Measurements from ENCODE around the gene EVI2A.
"Not testable (repeated sequence)": the region's sequence is repeated elsewhere in the genome, so short reads cannot be mapped to it uniquely, and the experiment has no call there.

Gene EVI2A

GRCh38 chr17:31328160-31328535 is 6.7 kb upstream of the EVI2A start:
- Histone ChIP-seq H3K9me3 (ENCODE audit: low read length) (no peaks in the 10 kb centered on the region), H3K36me3 (ENCODE audit: insufficient read depth, low read length) (peaks cover 17% of the 10 kb centered on the region), H3K27me3 (ENCODE audit: control insufficient read depth in 1 of 2, insufficient read depth in 2 of 2, low read length in 2 of 2) (no peaks in the 10 kb centered on the region), H3K4me3 (ENCODE audit: low read depth in 1 of 2, low read length in 2 of 2) (no peak overlapping the region), H3K4me1 (ENCODE audit: insufficient read depth, low read length) (no peaks in the 10 kb centered on the region), H3K27ac (ENCODE audit: low read depth, low read length) (no peak overlapping the region), H3K9ac (ENCODE audit: low read length) (no peak overlapping the region)

GRCh38 chr17:31327534-31328159 is 6.2 kb upstream of the EVI2A start:
- Histone ChIP-seq H3K9me3 (ENCODE audit: low read length) (no peaks in the 10 kb centered on the region), H3K9ac (ENCODE audit: low read length) (no peak overlapping the region), H3K4me1 (ENCODE audit: insufficient read depth, low read length) (no peaks in the 10 kb centered on the region), H3K27ac (ENCODE audit: low read depth, low read length) (no peak overlapping the region), H3K4me3 (ENCODE audit: low read depth in 1 of 2, low read length in 2 of 2) (no peak overlapping the region), H3K36me3 (ENCODE audit: insufficient read depth, low read length) (peaks cover 17% of the 10 kb centered on the region), H3K27me3 (ENCODE audit: control insufficient read depth in 1 of 2, insufficient read depth in 2 of 2, low read length in 2 of 2) (no peaks in the 10 kb centered on the region)

- Histone ChIP-seq H3K27ac (ENCODE audit: low read depth, low read length) (no peak overlapping the region), H3K4me1 (ENCODE audit: insufficient read depth, low read length) (peaks cover 3% of the 10 kb centered on the region), H3K4me3 (ENCODE audit: low read depth in 1 of 2, low read length in 2 of 2) (no peak overlapping the region), H3K9me3 (ENCODE audit: low read length) (no peaks in the 10 kb centered on the region), H3K9ac (ENCODE audit: low read length) (no peak overlapping the region), H3K27me3 (ENCODE audit: control insufficient read depth in 1 of 2, insufficient read depth in 2 of 2, low read length in 2 of 2) (no peaks in the 10 kb centered on the region), H3K36me3 (ENCODE audit: insufficient read depth, low read length) (peaks cover 17% of the 10 kb centered on the region)
Observed at GRCh38 chr17:31323551-31323950, 2.1 kb upstream of the EVI2A start.

- Histone ChIP-seq H3K27me3 (ENCODE audit: control insufficient read depth in 1 of 2, insufficient read depth in 2 of 2, low read length in 2 of 2) (no peaks in the 10 kb centered on the region), H3K4me3 (ENCODE audit: low read depth in 1 of 2, low read length in 2 of 2) (no peak overlapping the region), H3K27ac (ENCODE audit: low read depth, low read length) (no peak overlapping the region), H3K9me3 (ENCODE audit: low read length) (no peaks in the 10 kb centered on the region), H3K9ac (ENCODE audit: low read length) (no peak overlapping the region), H3K36me3 (ENCODE audit: insufficient read depth, low read length) (peaks cover 11% of the 10 kb centered on the region), H3K4me1 (ENCODE audit: insufficient read depth, low read length) (peaks cover 3% of the 10 kb centered on the region)
Observed at GRCh38 chr17:31321966-31322365, 544 bp upstream of the EVI2A start.

- H3K4me1 ChIP-seq (ENCODE audit: insufficient read depth, low read length) = peaks cover 3% of the 10 kb centered on the region
- H3K36me3 ChIP-seq (ENCODE audit: insufficient read depth, low read length) = peaks cover 2% of the 10 kb centered on the region
- no peak overlapping the region for H3K9ac ChIP-seq (ENCODE audit: low read length)
- no peak overlapping the region for H3K27ac ChIP-seq (ENCODE audit: low read depth, low read length)
- no peak overlapping the region for H3K4me3 ChIP-seq (ENCODE audit: low read depth in 1 of 2, low read length in 2 of 2)
- H3K27me3 ChIP-seq (ENCODE audit: control insufficient read depth in 1 of 2, insufficient read depth in 2 of 2, low read length in 2 of 2) = no peaks in the 10 kb centered on the region
- no peaks in the 10 kb centered on the region for H3K9me3 ChIP-seq (ENCODE audit: low read length)
Observed at GRCh38 chr17:31320791-31321190, 631 bp downstream of the EVI2A start.

GRCh38 chr17:31320241-31320640 is 1.2 kb downstream of the EVI2A start:
- H3K9me3 ChIP-seq (ENCODE audit: low read length) = no peaks in the 10 kb centered on the region
- no peak overlapping the region for H3K9ac ChIP-seq (ENCODE audit: low read length)
- H3K4me1 ChIP-seq (ENCODE audit: insufficient read depth, low read length) = peaks cover 3% of the 10 kb centered on the region
- no peaks in the 10 kb centered on the region for H3K36me3 ChIP-seq (ENCODE audit: insufficient read depth, low read length)
- H3K27ac ChIP-seq (ENCODE audit: low read depth, low read length) = no peak overlapping the region
- no peak overlapping the region for H3K4me3 ChIP-seq (ENCODE audit: low read depth in 1 of 2, low read length in 2 of 2)
- H3K27me3 ChIP-seq (ENCODE audit: control insufficient read depth in 1 of 2, insufficient read depth in 2 of 2, low read length in 2 of 2) = no peaks in the 10 kb centered on the region

- H3K9me3 ChIP-seq (ENCODE audit: low read length) = no peaks in the 10 kb centered on the region
- H3K27ac ChIP-seq (ENCODE audit: low read depth, low read length) = peak overlapping the region; percentile 47
- H3K27me3 ChIP-seq (ENCODE audit: control insufficient read depth in 1 of 2, insufficient read depth in 2 of 2, low read length in 2 of 2) = no peaks in the 10 kb centered on the region
- H3K4me1 ChIP-seq (ENCODE audit: insufficient read depth, low read length) = peaks cover 3% of the 10 kb centered on the region
- no peak overlapping the region for H3K4me3 ChIP-seq (ENCODE audit: low read depth in 1 of 2, low read length in 2 of 2)
- no peak overlapping the region for H3K9ac ChIP-seq (ENCODE audit: low read length)
- H3K36me3 ChIP-seq (ENCODE audit: insufficient read depth, low read length) = no peaks in the 10 kb centered on the region
Observed at GRCh38 chr17:31318851-31319661, 2.4 kb downstream of the EVI2A start.

GRCh38 chr17:31318298-31318801 is 3.1 kb downstream of the EVI2A start:
- Histone ChIP-seq H3K9ac (ENCODE audit: low read length) (no peak overlapping the region), H3K27me3 (ENCODE audit: control insufficient read depth in 1 of 2, insufficient read depth in 2 of 2, low read length in 2 of 2) (no peaks in the 10 kb centered on the region), H3K27ac (ENCODE audit: low read depth, low read length) (peak overlapping the region; percentile 47), H3K9me3 (ENCODE audit: low read length) (no peaks in the 10 kb centered on the region), H3K4me1 (ENCODE audit: insufficient read depth, low read length) (peaks cover 3% of the 10 kb centered on the region), H3K36me3 (ENCODE audit: insufficient read depth, low read length) (no peaks in the 10 kb centered on the region), H3K4me3 (ENCODE audit: low read depth in 1 of 2, low read length in 2 of 2) (no peak overlapping the region)

- Histone ChIP-seq H3K9me3 (ENCODE audit: low read length) (no peaks in the 10 kb centered on the region), H3K4me1 (ENCODE audit: insufficient read depth, low read length) (no peaks in the 10 kb centered on the region), H3K27me3 (ENCODE audit: control insufficient read depth in 1 of 2, insufficient read depth in 2 of 2, low read length in 2 of 2) (no peaks in the 10 kb centered on the region), H3K4me3 (ENCODE audit: low read depth in 1 of 2, low read length in 2 of 2) (no peak overlapping the region), H3K36me3 (ENCODE audit: insufficient read depth, low read length) (no peaks in the 10 kb centered on the region), H3K27ac (ENCODE audit: low read depth, low read length) (no peak overlapping the region), H3K9ac (ENCODE audit: low read length) (no peak overlapping the region)
Observed at GRCh38 chr17:31314782-31315100, 6.7 kb downstream of the EVI2A start.

GRCh38 chr17:31313982-31314781 is 7.2 kb downstream of the EVI2A start, which contains the start of gene EVI2B:
TSS of gene EVI2B (minus strand) at chr17:31314054. CDS start at chr17:31305609, 8,445 bp downstream.
- no peaks in the 10 kb centered on the region for H3K27me3 ChIP-seq (ENCODE audit: control insufficient read depth in 1 of 2, insufficient read depth in 2 of 2, low read length in 2 of 2)
- no peak within 1 kb of the TSS for H3K9ac ChIP-seq (ENCODE audit: low read length)
- H3K27ac ChIP-seq (ENCODE audit: low read depth, low read length) = no peak within 1 kb of the TSS
- no peaks in the 10 kb centered on the region for H3K36me3 ChIP-seq (ENCODE audit: insufficient read depth, low read length)
- no peaks in the 10 kb centered on the region for H3K9me3 ChIP-seq (ENCODE audit: low read length)
- no peak within 1 kb of the TSS for H3K4me3 ChIP-seq (ENCODE audit: low read depth in 1 of 2, low read length in 2 of 2)
- no peaks in the 10 kb centered on the region for H3K4me1 ChIP-seq (ENCODE audit: insufficient read depth, low read length)

GRCh38 chr17:31312223-31312622 is 9.2 kb downstream of the EVI2A start:
- not testable (repeated sequence) for H3K4me3 ChIP-seq (ENCODE audit: low read depth in 1 of 2, low read length in 2 of 2); H3K4me1 ChIP-seq (ENCODE audit: insufficient read depth, low read length); H3K27ac ChIP-seq (ENCODE audit: low read depth, low read length); H3K36me3 ChIP-seq (ENCODE audit: insufficient read depth, low read length); H3K9me3 ChIP-seq (ENCODE audit: low read length); H3K27me3 ChIP-seq (ENCODE audit: control insufficient read depth in 1 of 2, insufficient read depth in 2 of 2, low read length in 2 of 2); H3K9ac ChIP-seq (ENCODE audit: low read length)
